HFFc6 (cell line): ENCODE data around the gene TTC8. TPM values are rescaled to one million over a fixed set of nuclear protein-coding genes. Genes with fewer than 3 reads are reported as not detected.

Source experiments
- DNase-seq: peaks from one replicate; pipeline ENCODE4 v3.0.0-alpha.2; 2018
- H3K27ac Mint-ChIP-seq: 2 replicates; pipeline ENCODE4 v1.8.0; 2020; ENCODE audit warnings: mild to moderate bottlenecking, mixed read lengths
- H3K27me3 Mint-ChIP-seq: 2 replicates; pipeline ENCODE4 v1.8.0; 2021; ENCODE audit warnings: mild to moderate bottlenecking, moderate library complexity, mixed read lengths; ENCODE audit not compliant: insufficient read depth
- H3K36me3 Mint-ChIP-seq: 2 replicates; pipeline ENCODE4 v1.8.0; 2021; ENCODE audit warnings: low read depth, mixed read lengths
- H3K4me1 Mint-ChIP-seq: 2 replicates; pipeline ENCODE4 v1.8.0; 2020; ENCODE audit warnings: low read depth, mixed read lengths
- H3K4me3 Mint-ChIP-seq: 2 replicates; pipeline ENCODE4 v1.8.0; 2020; ENCODE audit warnings: mild to moderate bottlenecking, moderate library complexity, mixed read lengths
- H3K9me3 Mint-ChIP-seq: 2 replicates; pipeline ENCODE4 v1.8.0; 2020; ENCODE audit warnings: mild to moderate bottlenecking, mixed read lengths
- total RNA-seq, 6 experiments: library from RNA; stranded (reverse); fragmentation: NEBNext Ultra II Directional; extraction: Animal tissue kit (Norgen Biotek cat#: 25700); gene quantifications; 2 replicates in 1 of 6; 3 replicates in 5 of 6; pipeline ENCODE4 v1.2.3, GENCODE V29; 2021
- TF ChIP-seq, protein P1 (sequence below): fragments of 200-600 bp; sonication (generic); IDR thresholded peaks from 2 replicates; pipeline ENCODE4 v1.5.0; 2021; ENCODE audit warnings: antibody characterized with exemption, mild to moderate bottlenecking

The TTC8 gene
- total RNA-seq, 6 experiments from 2014 or later, result 51.3 to 70.0 (median 58.5) TPM

GRCh38 chr14:88870777-88871176 is 46.3 kb downstream of the TTC8 start:
- DNase-seq, result no peak
- Mint-ChIP-seq H3K36me3 (peaks cover 49% of the 10 kb centered on the region), H3K4me3 (no peak overlapping the region), H3K4me1 (peaks cover 49% of the 10 kb centered on the region), H3K27me3 (no peaks in the 10 kb centered on the region; the same call in 1 of the 2 replicates), H3K9me3 (no peaks in the 10 kb centered on the region), H3K27ac (no peak overlapping the region)
- TF ChIP-seq, protein P1, sequence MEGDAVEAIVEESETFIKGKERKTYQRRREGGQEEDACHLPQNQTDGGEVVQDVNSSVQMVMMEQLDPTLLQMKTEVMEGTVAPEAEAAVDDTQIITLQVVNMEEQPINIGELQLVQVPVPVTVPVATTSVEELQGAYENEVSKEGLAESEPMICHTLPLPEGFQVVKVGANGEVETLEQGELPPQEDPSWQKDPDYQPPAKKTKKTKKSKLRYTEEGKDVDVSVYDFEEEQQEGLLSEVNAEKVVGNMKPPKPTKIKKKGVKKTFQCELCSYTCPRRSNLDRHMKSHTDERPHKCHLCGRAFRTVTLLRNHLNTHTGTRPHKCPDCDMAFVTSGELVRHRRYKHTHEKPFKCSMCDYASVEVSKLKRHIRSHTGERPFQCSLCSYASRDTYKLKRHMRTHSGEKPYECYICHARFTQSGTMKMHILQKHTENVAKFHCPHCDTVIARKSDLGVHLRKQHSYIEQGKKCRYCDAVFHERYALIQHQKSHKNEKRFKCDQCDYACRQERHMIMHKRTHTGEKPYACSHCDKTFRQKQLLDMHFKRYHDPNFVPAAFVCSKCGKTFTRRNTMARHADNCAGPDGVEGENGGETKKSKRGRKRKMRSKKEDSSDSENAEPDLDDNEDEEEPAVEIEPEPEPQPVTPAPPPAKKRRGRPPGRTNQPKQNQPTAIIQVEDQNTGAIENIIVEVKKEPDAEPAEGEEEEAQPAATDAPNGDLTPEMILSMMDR, result no peak

DNA sequence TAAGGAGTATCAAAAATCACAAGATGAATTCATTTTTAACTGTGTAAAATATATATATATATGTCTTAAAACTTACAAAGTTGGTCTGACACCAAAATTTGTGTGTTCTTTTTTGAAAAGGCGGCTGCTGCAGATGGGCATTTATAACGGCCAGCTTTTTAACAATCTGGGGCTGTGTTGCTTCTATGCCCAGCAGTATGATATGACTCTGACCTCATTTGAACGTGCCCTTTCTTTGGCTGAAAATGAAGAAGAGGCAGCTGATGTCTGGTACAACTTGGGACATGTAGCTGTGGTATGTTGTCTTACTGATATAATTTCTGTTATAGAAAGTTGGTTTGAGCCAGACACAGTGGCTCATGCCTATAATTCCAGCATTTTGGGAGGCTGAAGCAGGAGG is 47.0 kb downstream of the TTC8 start:
- Mint-ChIP-seq H3K4me1 (peaks cover 43% of the 10 kb centered on the region), H3K36me3 (peaks cover 44% of the 10 kb centered on the region), H3K27me3 (no peaks in the 10 kb centered on the region; the same call in 1 of the 2 replicates), H3K27ac (no peak overlapping the region), H3K4me3 (no peak overlapping the region), H3K9me3 (no peaks in the 10 kb centered on the region)
- TF ChIP-seq, protein P1, result no peak
- no peak for DNase-seq

DNA sequence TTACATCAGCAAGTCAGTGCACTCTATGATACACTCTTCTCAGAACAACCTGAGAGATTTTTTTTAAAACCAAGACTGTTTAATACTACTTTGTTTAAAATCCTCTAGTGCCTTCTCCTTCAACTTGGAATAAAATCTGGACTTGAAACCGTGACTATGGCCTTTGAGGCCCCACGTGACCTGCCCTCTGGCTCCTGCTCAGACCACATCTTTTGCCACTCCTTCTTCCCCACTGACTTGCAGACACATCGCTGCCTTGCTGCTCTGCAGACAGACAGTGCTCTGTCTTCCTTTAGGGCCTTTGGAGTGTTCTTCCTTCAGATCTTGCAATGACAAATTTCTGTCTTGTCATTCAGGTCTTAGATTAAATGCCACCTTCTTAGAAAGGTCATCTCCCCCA is 48.5 kb downstream of the TTC8 start:
- DNase-seq, result no peak
- no peaks in the 10 kb centered on the region for H3K9me3 Mint-ChIP-seq
- no peaks in the 10 kb centered on the region; the same call in 1 of the 2 replicates for H3K27me3 Mint-ChIP-seq
- peaks cover 35% of the 10 kb centered on the region for H3K36me3 Mint-ChIP-seq
- H3K27ac Mint-ChIP-seq, result no peak overlapping the region
- TF ChIP-seq, protein P1, result no peak
- H3K4me1 Mint-ChIP-seq, result peaks cover 31% of the 10 kb centered on the region
- H3K4me3 Mint-ChIP-seq, result no peak overlapping the region

- Mint-ChIP-seq H3K4me3 (no peak overlapping the region), H3K9me3 (peaks cover 30% of the 10 kb centered on the region), H3K27ac (no peak overlapping the region), H3K27me3 (peaks cover 3% of the 10 kb centered on the region; the same call in 1 of the 2 replicates), H3K4me1 (peaks cover 34% of the 10 kb centered on the region), H3K36me3 (peaks cover 54% of the 10 kb centered on the region)
- no peak for DNase-seq
- TF ChIP-seq, protein P1, result no peak
Observed at GRCh38 chr14:88877192-88877591, 52.7 kb downstream of the TTC8 start.

- peak; percentile 91 for DNase-seq
- H3K36me3 Mint-ChIP-seq, result peaks cover 54% of the 10 kb centered on the region
Observed at GRCh38 chr14:88879022-88879421, 54.6 kb downstream of the TTC8 start.

More at GRCh38 chr14:88879022-88879421, 54.6 kb downstream of the TTC8 start:
- H3K4me1 Mint-ChIP-seq, result peaks cover 40% of the 10 kb centered on the region
- H3K9me3 Mint-ChIP-seq, result peaks cover 48% of the 10 kb centered on the region
- H3K27ac Mint-ChIP-seq, result peak overlapping the region; percentile 93
- H3K4me3 Mint-ChIP-seq, result peak overlapping the region; percentile 65
- H3K27me3 Mint-ChIP-seq, result peaks cover 3% of the 10 kb centered on the region
- TF ChIP-seq, protein P1, result no peak
